ENCODE measurements around the gene CAMSAP1. TPM values are rescaled to one million over a fixed set of nuclear protein-coding genes. Genes with fewer than 3 reads are reported as not detected.

CAMSAP1 gene
- total and polyA plus RNA-seq, 7 donors = 2.3 to 37.7 (median 19.4) TPM

- Histone ChIP-seq H3K27me3 (no peaks in the 10 kb centered on the region), H3K36me3 (peaks cover 27 to 97% (median 73%) of the 10 kb centered on the region in 4 donors), H3K4me3 (no peak overlapping the region), H3K27ac (no peak overlapping the region), H3K9me3 (no peaks in the 10 kb centered on the region), H3K4me1 (no peaks in the 10 kb centered on the region)
- intact Hi-C loops (cut with DNase I) = no loop called here
- TF ChIP-seq POLR2AphosphoS5 (IDR thresholded peaks at IDR 0.05) (no peak), EP300 (IDR thresholded peaks at IDR 0.05) (no peak), CTCF (IDR thresholded peaks at IDR 0.05) (no peak)
- no peak for DNase-seq
- 97 to 98% methylated on average over 66 of the region's 66 CpGs for WGBS, 2 donors
These were observed 89.2 kb downstream of the CAMSAP1 start for GRCh38 chr9:135817951-135818717.

- Histone ChIP-seq H3K9me3 (no peaks in the 10 kb centered on the region), H3K4me1 (no peaks in the 10 kb centered on the region), H3K27ac (no peak overlapping the region), H3K4me3 (no peak overlapping the region), H3K27me3 (no peaks in the 10 kb centered on the region), H3K36me3 (peaks cover 16 to 97% (median 62%) of the 10 kb centered on the region in 4 donors)
- TF ChIP-seq POLR2AphosphoS5 (IDR thresholded peaks at IDR 0.05) = no peak
- TF ChIP-seq CTCF (IDR thresholded peaks at IDR 0.05) = no peak
- no peak for TF ChIP-seq EP300 (IDR thresholded peaks at IDR 0.05)
- TF ChIP-seq POLR2A (IDR thresholded peaks at IDR 0.05) = no peak
- DNase-seq = no peak
- intact Hi-C loops (cut with DNase I) = no loop called here
- 94 to 95% methylated on average over 12 of the region's 12 CpGs for WGBS, 2 donors
These were observed 90.7 kb downstream of the CAMSAP1 start for GRCh38 chr9:135816651-135816970.

GRCh38 chr9:135815830-135816650, 91.3 kb downstream of the CAMSAP1 start:
- H3K36me3 ChIP-seq = peaks cover 17 to 97% (median 65%) of the 10 kb centered on the region in 4 donors
- no peaks in the 10 kb centered on the region for H3K4me1 ChIP-seq
- no peak for DNase-seq
- no peaks in the 10 kb centered on the region for H3K27me3 ChIP-seq
- H3K27ac ChIP-seq = no peak overlapping the region
- WGBS, 2 donors = 89 to 92% methylated on average over 28 of the region's 28 CpGs
- no peaks in the 10 kb centered on the region for H3K9me3 ChIP-seq
- no peak for TF ChIP-seq POLR2A (IDR thresholded peaks at IDR 0.05)
- no peak for TF ChIP-seq POLR2AphosphoS5 (IDR thresholded peaks at IDR 0.05)
- TF ChIP-seq EP300 (IDR thresholded peaks at IDR 0.05) = no peak
- TF ChIP-seq CTCF (IDR thresholded peaks at IDR 0.05) = no peak
- intact Hi-C loops (cut with DNase I) = no loop called here
- H3K4me3 ChIP-seq = no peak overlapping the region

- Histone ChIP-seq H3K27ac (no peak overlapping the region), H3K9me3 (no peaks in the 10 kb centered on the region), H3K27me3 (no peaks in the 10 kb centered on the region), H3K4me1 (no peaks in the 10 kb centered on the region), H3K36me3 (peaks cover 23 to 97% (median 63%) of the 10 kb centered on the region in 4 donors), H3K4me3 (no peak overlapping the region)
- TF ChIP-seq POLR2A (IDR thresholded peaks at IDR 0.05) = no peak
- no peak for TF ChIP-seq EP300 (IDR thresholded peaks at IDR 0.05)
- no peak for TF ChIP-seq CTCF (IDR thresholded peaks at IDR 0.05)
- TF ChIP-seq POLR2AphosphoS5 (IDR thresholded peaks at IDR 0.05) = no peak
- intact Hi-C loops (cut with DNase I) = no loop called here
- DNase-seq = no peak
- WGBS, 2 donors = 80 to 89% methylated on average over 4 of the region's 4 CpGs
These were observed 91.9 kb downstream of the CAMSAP1 start for GRCh38 chr9:135815413-135815812.
